ENCODE data around the gene PCDHGB3. TPM values are rescaled to one million over a fixed set of nuclear protein-coding genes. Genes with fewer than 3 reads are reported as not detected.

Gene PCDHGB3
- 2.3 and 4.2 TPM in 2 replicates for total RNA-seq

GRCh38 chr5:141369994-141370848, at the start of gene PCDHGB3:
Gene PCDHGB3 (plus strand): TSS chr5:141370242. CDS start chr5:141370395, 153 bp downstream.

GRCh38 chr5:141330299-141331080, 39.6 kb upstream of the PCDHGB3 start, which contains the start of gene PCDHGA1:
Gene PCDHGA1 (plus strand): TSS chr5:141330514.

DNA sequence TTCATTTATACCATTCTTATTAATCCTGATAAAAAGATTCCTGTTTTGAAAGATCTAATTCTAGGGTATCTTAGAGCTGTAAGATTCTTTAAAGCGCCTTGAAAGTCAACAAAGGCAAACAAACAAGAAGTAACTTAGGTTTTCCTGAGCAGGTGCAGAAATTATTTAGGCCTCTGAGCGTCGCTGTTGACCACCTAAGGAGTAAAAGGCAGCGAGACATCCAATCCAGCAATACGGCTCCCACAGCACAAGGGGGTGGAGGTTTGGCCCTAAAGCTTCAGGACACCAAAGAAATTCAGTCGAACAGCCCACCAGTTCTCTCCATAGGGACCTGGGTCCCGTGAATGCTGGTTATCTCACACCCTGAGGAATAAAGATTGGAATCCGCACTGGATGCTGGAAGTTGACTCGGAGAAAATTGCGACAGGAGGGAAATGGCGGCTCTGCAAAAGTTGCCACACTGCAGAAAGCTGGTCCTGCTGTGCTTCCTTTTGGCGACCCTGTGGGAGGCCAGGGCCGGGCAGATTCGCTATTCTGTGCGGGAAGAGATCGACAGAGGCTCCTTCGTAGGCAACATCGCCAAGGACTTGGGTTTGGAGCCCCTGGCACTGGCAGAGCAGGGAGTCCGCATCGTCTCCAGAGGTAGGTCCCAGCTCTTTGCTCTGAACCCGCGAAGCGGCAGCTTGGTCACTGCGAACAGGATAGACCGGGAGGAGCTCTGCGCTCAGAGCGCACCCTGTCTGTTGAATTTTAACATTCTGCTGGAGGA, 31.3 kb upstream of the PCDHGB3 start, which contains the start of gene PCDHGA2:
TSS of gene PCDHGA2 (plus strand) at position 223 of the 769 bp plus-strand sequence.

DNA sequence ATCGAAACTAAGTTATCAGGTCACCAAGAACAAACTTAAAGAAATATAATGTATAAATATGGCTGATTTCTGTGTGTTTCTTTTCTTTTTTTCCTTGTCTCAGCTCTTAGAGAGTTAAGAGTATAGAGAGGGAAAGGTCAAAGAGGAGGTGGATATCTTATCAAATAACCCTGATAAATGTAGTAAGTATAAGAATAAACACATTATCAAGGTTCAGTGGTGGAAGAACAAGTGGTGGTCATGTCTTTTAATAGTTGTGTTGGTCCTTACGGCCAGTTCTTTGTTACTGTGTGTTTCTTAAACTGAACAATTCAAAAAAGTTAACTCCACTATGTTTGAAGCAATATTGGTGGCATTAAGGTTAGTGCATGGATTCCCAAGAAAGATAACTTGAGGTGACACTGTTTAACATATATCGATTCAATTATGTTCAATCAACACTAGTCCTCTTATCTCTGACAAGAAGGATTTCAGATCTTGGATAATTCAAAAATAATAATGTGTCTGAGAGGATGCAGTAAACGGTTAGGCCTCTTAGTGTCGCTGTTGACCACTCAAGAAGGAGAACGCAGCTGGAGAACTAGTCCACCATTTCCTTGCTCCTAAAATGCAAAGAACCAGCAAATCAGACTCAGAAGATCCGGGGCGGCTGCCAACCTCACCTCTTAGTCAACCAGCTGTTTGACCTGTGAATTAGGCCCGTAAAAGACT, 26.6 kb upstream of the PCDHGB3 start, which contains the start of gene PCDHGA3:
TSS of gene PCDHGA3 (plus strand) at position 588 of the 711 bp plus-strand sequence. CDS start 205 bp downstream, outside the sequence.

DNA sequence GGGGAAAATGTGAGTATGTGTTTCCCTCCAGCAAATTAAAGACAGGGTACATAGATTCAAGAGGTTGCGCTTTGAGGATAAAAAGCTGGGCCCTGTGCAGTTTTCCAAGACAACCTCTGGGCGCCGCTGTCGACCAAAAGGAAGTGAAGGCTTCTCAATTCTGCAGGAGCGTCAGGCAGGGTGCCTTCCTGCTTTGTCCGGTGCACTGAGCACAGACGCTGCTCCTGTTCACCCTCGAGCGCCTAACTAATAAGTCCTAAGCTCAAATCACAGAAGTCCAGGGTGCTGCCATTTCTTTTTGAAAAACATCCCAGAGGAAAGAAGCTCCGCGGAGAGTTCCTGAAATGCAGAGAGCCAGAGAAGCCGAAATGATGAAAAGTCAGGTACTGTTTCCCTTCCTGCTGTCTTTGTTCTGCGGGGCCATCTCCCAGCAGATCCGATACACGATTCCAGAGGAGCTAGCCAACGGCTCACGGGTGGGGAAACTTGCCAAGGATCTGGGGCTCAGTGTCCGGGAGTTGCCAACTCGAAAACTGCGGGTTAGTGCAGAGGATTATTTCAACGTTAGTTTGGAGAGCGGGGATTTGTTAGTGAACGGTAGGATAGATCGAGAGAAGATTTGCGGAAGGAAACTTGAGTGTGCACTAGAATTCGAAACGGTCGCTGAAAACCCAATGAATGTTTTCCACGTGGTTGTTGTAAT, 20.0 kb upstream of the PCDHGB3 start, which contains the start of gene PCDHGB1:
TSS of gene PCDHGB1 (plus strand) at position 183 of the 703 bp plus-strand sequence. CDS start at position 345, 162 bp downstream.

GRCh38 chr5:141354900-141355469, 15.1 kb upstream of the PCDHGB3 start, which contains the start of gene PCDHGA4:
Gene PCDHGA4 (plus strand): TSS chr5:141355021. CDS start chr5:141355108, 87 bp downstream.

GRCh38 chr5:141359790-141360426, 10.1 kb upstream of the PCDHGB3 start, which contains the start of gene PCDHGB2:
Gene PCDHGB2 (plus strand): TSS chr5:141359994. CDS start chr5:141360136, 142 bp downstream.

DNA sequence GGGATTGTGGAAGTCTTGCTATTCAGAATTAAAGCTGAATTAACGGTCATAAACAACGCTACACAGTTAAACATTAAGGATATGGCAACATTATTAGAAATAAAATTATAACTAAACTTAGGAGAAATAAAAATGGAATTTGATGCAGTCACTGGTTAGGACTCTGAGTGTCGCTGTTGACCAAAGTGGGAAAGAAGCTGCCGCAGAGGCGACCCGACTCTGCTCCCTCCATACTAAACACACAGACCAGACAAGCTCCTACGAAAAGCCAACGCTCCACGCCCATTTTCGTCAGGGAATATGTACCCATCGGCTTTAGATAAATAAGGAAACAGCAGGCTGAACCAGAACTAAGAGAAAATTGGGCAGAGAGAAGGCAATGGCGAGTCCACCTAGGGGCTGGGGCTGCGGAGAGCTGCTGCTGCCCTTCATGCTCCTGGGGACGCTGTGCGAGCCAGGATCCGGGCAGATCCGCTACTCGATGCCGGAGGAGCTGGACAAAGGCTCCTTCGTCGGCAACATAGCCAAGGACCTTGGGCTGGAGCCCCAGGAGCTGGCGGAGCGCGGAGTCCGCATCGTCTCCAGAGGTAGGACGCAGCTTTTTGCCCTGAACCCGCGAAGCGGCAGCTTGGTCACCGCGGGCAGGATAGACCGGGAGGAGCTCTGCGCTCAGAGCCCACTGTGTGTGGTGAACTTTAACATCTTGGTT, 5.9 kb upstream of the PCDHGB3 start, which contains the start of gene PCDHGA5:
TSS of gene PCDHGA5 (plus strand) at position 211 of the 709 bp plus-strand sequence. CDS start at position 380, 169 bp downstream.

GRCh38 chr5:141373673-141374317, 3.8 kb downstream of the PCDHGB3 start, which contains the start of gene PCDHGA6:
Gene PCDHGA6 (plus strand): TSS chr5:141373891. CDS start chr5:141374084, 193 bp downstream.

GRCh38 chr5:141382469-141383294, 12.6 kb downstream of the PCDHGB3 start, which contains the start of gene PCDHGA7:
Gene PCDHGA7 (plus strand): TSS chr5:141382742. CDS start chr5:141382900, 158 bp downstream.

DNA sequence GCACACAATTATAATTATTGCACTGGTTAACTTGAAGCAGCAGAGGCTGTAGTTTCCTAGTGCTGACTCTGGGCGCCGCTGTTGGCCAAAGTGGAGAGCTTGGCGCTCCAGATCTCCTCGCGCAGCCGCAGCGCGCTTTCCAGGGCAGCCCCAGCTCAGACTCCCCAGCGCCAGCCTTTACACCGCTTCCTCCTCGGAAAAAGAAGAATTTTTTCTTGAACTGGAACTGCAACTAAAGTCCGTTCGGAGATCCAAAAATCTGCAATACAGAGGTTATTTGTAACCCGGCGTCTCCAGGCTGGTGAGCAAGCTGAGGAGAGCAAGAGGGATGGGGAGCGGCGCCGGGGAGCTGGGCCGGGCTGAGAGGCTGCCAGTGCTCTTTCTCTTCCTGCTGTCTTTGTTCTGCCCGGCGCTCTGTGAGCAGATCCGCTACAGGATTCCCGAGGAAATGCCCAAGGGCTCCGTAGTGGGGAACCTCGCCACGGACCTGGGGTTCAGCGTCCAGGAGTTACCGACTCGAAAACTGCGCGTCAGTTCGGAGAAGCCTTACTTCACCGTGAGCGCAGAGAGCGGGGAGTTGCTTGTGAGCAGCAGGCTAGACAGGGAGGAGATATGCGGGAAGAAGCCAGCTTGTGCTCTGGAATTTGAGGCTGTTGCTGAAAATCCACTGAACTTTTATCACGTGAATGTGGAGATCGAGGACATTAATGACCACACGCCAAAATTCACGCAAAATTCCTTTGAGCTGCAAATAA, 17.7 kb downstream of the PCDHGB3 start, which contains the start of gene PCDHGB4:
TSS of gene PCDHGB4 (plus strand) at position 142 of the 755 bp plus-strand sequence. CDS start at position 329, 187 bp downstream.

DNA sequence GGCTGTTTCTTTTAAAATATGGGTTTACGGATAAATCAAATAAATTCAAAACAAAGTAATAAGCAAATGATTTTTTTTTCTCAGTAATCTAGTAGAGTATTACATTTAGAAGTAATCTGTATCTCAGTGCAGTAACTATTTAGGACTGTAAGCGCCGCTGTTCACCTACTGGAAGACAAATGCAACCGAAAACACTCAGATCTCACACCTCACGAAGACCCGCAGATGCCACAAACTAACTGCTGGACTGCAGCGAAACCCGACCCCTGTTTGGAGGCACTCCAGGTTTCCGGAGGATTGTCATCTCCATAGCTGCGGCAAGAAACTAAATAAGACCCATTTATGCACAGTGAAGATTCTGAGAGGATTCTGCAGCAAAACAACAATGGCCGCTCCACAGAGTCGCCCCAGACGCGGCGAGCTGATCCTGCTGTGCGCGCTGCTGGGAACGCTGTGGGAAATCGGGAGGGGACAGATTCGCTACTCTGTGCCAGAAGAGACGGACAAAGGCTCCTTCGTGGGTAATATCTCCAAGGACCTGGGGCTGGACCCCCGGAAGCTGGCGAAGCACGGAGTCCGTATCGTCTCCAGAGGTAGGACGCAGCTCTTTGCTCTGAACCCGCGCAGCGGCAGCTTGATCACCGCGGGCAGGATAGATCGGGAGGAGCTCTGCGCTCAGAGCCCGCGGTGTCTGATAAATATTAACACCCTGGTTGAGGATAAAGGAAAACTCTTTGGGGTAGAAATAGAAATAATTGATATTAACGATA, 22.6 kb downstream of the PCDHGB3 start, which contains the start of gene PCDHGA8:
TSS of gene PCDHGA8 (plus strand) at position 205 of the 770 bp plus-strand sequence. CDS start at position 386, 181 bp downstream.

GRCh38 chr5:141397756-141398551, 27.9 kb downstream of the PCDHGB3 start, which contains the start of gene PCDHGB5:
Gene PCDHGB5 (plus strand): TSS chr5:141397947. CDS start chr5:141398128, 181 bp downstream.

DNA sequence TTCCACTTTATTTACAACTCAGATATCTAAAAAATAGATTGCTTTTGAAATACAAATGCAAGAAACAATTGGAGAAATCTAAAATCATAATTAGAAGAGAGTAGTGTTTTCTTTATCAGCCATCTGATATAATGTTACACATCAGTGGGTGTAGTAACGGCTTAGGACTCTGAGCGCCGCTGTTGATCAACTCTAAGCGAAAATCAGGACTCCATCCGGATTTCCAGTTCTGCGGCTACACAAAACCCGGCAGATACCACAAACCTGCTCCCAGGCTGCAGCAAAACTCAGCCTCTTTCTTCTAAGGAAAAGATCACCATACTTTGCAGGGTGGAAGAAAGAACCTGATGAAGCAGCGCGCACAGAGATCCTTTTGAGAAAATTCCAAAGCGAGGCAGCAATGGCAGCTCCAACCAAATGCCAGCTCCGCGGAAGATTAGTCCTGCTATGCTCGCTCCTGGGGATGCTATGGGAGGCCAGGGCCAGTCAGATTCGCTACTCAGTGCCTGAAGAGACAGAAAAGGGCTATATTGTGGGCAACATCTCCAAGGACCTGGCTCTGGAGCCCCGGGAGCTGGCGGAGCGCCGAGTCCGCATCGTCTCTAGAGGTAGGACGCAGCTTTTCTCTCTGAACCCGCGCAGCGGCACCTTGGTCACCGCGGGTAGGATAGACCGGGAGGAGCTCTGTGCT, 32.7 kb downstream of the PCDHGB3 start, which contains the start of gene PCDHGA9:
TSS of gene PCDHGA9 (plus strand) at position 226 of the 691 bp plus-strand sequence. CDS start at position 401, 175 bp downstream.

